ENCODE data around the gene ITPR2. TPM values are rescaled to one million over a fixed set of nuclear protein-coding genes. Genes with fewer than 3 reads are reported as not detected.
"Not testable (repeated sequence)": the region's sequence is repeated elsewhere in the genome, so short reads cannot be mapped to it uniquely, and the experiment has no call there.

The ITPR2 gene
- total RNA-seq, 2 experiments from 2014 or later = 33.5 to 34.6 TPM

DNA sequence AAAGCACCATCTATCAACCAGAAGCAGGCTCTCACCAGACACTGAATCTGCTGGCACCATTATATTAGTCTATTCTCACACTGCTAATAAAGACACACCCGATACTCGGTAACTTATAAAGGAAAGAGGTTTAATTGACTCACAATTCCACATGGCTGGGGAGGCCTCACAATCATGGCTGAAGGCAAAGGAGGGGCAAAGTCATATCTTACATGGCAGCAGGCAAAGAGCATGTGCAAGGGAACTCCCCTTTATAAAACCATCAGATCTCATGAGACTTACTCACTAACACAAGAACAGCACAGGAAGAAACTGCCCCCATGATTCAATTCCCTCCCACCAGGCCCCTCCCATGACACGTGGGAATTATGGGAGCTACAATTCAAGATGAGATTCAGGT, 188.6 kb downstream of the ITPR2 start:
- H3K4me1 Mint-ChIP-seq (ENCODE audit: low read depth); H3K36me3 Mint-ChIP-seq (ENCODE audit: low read depth); H3K27ac Mint-ChIP-seq; DNase-seq; POLR2A ChIA-PET; H3K9me3 Mint-ChIP-seq (ENCODE audit: insufficient read depth); ATAC-seq; H3K27me3 Mint-ChIP-seq (ENCODE audit: low read depth); H3K4me3 Mint-ChIP-seq; CTCF ChIA-PET: not testable (repeated sequence)

DNA sequence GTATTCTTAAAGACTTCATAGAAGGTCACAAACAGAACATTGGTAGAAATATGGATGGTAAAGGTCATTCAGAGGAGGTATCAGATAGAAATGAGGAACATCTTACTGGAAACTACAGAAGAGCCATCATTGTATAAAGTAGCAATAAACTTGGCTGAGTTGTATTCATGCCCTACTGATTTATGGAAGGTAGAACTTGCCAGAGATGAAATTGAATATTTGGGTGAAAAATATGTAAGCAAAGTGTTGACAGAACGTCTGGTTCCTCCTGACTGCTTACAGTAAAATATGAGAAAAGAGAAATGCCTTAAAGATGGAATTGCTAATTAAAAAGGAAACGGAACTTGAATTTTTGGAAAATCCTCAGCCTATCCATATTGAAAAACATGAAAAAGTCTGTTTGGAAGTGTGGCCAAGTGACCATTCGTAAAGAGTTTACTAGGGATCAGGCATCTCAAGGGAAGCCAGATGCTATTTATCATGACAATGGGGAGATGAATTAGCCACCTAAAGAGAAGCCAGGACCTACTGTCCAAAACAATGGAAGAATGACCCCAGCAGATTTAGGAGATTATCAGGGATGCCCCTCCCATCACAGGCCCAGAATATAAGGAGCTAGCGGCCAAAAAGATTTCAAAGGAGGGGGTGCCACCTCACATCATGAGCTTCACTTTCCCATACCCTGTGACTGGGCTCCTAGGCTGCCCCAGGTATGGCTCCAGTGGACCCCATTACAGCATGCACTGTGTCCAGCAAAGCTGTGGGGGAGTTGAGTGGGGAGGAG, 189.3 kb downstream of the ITPR2 start:
- H3K9me3 Mint-ChIP-seq (ENCODE audit: insufficient read depth) = no peaks in the 10 kb centered on the region
- DNase-seq = no peak
- no peak for ATAC-seq
- H3K27me3 Mint-ChIP-seq (ENCODE audit: low read depth) = no peaks in the 10 kb centered on the region
- CTCF ChIA-PET = interaction anchor here (3.6 kb wide), 1 partner anchor 8 kb away, joined by 17 read pairs; no protein-coding TSS in a partner anchor
- POLR2A ChIA-PET = no interaction called here
- H3K4me1 Mint-ChIP-seq (ENCODE audit: low read depth) = no peaks in the 10 kb centered on the region
- H3K4me3 Mint-ChIP-seq = no peak overlapping the region
- H3K27ac Mint-ChIP-seq = no peak overlapping the region
- H3K36me3 Mint-ChIP-seq (ENCODE audit: low read depth) = peaks cover 2% of the 10 kb centered on the region

- DNase-seq (no peak), ATAC-seq (no peak)
- CTCF ChIA-PET = interaction anchor here (3.6 kb wide), 1 partner anchor 10 kb away, joined by 17 read pairs; no protein-coding TSS in a partner anchor
Observed at GRCh38 chr12:26642361-26642760, 190.6 kb downstream of the ITPR2 start.

GRCh38 chr12:26636710-26637328, 196.2 kb downstream of the ITPR2 start:
- ChIA-PET POLR2A (no interaction called here), CTCF (interaction anchor here (1.0 kb wide), 1 partner anchor 23 kb away, joined by 3 read pairs; no protein-coding TSS in a partner anchor)
- no peak overlapping the region for H3K4me3 Mint-ChIP-seq
- no peaks in the 10 kb centered on the region for H3K27me3 Mint-ChIP-seq (ENCODE audit: low read depth)
- H3K36me3 Mint-ChIP-seq (ENCODE audit: low read depth) = peaks cover 2% of the 10 kb centered on the region
- H3K4me1 Mint-ChIP-seq (ENCODE audit: low read depth) = peaks cover 7% of the 10 kb centered on the region
- no peaks in the 10 kb centered on the region for H3K9me3 Mint-ChIP-seq (ENCODE audit: insufficient read depth)
- no peak for DNase-seq
- no peak for ATAC-seq
- no peak overlapping the region for H3K27ac Mint-ChIP-seq

More at GRCh38 chr12:26642361-26642760, 190.6 kb downstream of the ITPR2 start:
- Mint-ChIP-seq H3K27ac (no peak overlapping the region), H3K4me3 (no peak overlapping the region), H3K4me1 (ENCODE audit: low read depth) (no peaks in the 10 kb centered on the region), H3K36me3 (ENCODE audit: low read depth) (peaks cover 2% of the 10 kb centered on the region), H3K9me3 (ENCODE audit: insufficient read depth) (no peaks in the 10 kb centered on the region), H3K27me3 (ENCODE audit: low read depth) (no peaks in the 10 kb centered on the region)
- POLR2A ChIA-PET = no interaction called here

- H3K4me3 Mint-ChIP-seq = no peak overlapping the region
- CTCF ChIA-PET = interaction anchor here (1.3 to 3.4 kb wide), 2 partner anchors 18 to 536 kb away, joined by 3 to 13 read pairs; no protein-coding TSS in a partner anchor
- no peak overlapping the region for H3K27ac Mint-ChIP-seq
- H3K9me3 Mint-ChIP-seq (ENCODE audit: insufficient read depth) = no peaks in the 10 kb centered on the region
- H3K4me1 Mint-ChIP-seq (ENCODE audit: low read depth) = peaks cover 7% of the 10 kb centered on the region
- H3K36me3 Mint-ChIP-seq (ENCODE audit: low read depth) = no peaks in the 10 kb centered on the region
- no peak for DNase-seq
- ATAC-seq = no peak
- POLR2A ChIA-PET = no interaction called here
- no peaks in the 10 kb centered on the region for H3K27me3 Mint-ChIP-seq (ENCODE audit: low read depth)
Observed at GRCh38 chr12:26633591-26634210, 199.3 kb downstream of the ITPR2 start.

DNA sequence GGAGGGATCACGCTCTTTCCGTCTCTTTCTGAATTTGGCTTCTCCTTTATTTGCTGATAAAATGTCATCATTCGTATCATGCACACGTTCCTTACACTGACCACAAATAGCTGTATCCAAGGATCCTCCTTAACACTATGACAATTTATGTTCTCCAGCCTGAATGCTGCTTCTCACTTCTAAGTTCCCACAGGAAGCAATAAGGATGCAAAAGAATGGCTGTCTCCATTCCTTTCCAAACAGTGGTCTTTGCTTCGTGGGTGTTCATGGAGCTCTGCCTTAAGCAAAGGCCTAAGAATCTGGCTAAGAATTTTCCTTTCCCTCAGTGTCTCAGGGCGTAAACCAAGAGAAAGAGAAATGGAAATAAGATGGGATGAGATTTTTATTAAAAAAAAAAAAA, 200.2 kb downstream of the ITPR2 start:
- DNase-seq = no peak
- CTCF ChIA-PET = interaction anchor here (0.9 to 3.4 kb wide), 4 partner anchors 18 to 535 kb away, joined by 3 to 13 read pairs (median 3); no protein-coding TSS in a partner anchor

DNA sequence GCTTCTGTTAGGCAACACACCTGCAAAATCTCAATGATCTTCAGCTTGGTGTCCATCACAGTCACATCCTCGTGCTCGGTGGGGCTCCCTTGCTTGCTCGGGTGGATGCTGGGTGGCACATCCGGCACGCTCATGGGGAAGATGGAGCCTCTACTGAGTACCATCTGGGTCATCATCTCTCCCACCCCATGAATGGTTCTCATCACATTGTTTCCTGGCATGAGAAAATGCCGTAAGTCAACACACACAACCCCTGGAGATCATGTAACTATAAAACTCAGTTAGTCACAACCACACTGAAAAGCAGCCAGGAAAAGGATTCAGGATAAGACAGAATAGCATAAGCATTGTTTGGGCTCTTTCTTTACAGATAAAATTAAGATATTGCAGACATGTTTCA, 201.1 kb downstream of the ITPR2 start:
- no peak overlapping the region for H3K27ac Mint-ChIP-seq
- POLR2A ChIA-PET = no interaction called here

More for the DNA sequence above, 200.2 kb downstream of the ITPR2 start:
- H3K4me1 Mint-ChIP-seq (ENCODE audit: low read depth) = peaks cover 7% of the 10 kb centered on the region
- POLR2A ChIA-PET = no interaction called here
- no peak overlapping the region for H3K4me3 Mint-ChIP-seq
- no peaks in the 10 kb centered on the region for H3K27me3 Mint-ChIP-seq (ENCODE audit: low read depth)
- no peak for ATAC-seq
- H3K36me3 Mint-ChIP-seq (ENCODE audit: low read depth) = no peaks in the 10 kb centered on the region
- H3K27ac Mint-ChIP-seq = no peak overlapping the region
- H3K9me3 Mint-ChIP-seq (ENCODE audit: insufficient read depth) = no peaks in the 10 kb centered on the region

GRCh38 chr12:26630546-26631027, 202.4 kb downstream of the ITPR2 start:
- CTCF ChIA-PET = interaction anchor here (0.7 kb wide), 1 partner anchor 17 kb away, joined by 3 read pairs; no protein-coding TSS in a partner anchor
- Mint-ChIP-seq H3K9me3 (ENCODE audit: insufficient read depth) (no peaks in the 10 kb centered on the region), H3K27me3 (ENCODE audit: low read depth) (no peaks in the 10 kb centered on the region), H3K4me3 (no peak overlapping the region), H3K36me3 (ENCODE audit: low read depth) (peaks cover 16% of the 10 kb centered on the region), H3K4me1 (ENCODE audit: low read depth) (peaks cover 25% of the 10 kb centered on the region), H3K27ac (no peak overlapping the region)
- ATAC-seq (no peak), DNase-seq (no peak)
- POLR2A ChIA-PET = no interaction called here

More for the DNA sequence above, 201.1 kb downstream of the ITPR2 start:
- CTCF ChIA-PET = interaction anchor here (0.9 to 1.5 kb wide), 2 partner anchors 17 to 513 kb away, joined by 3 read pairs; no protein-coding TSS in a partner anchor
- DNase-seq (no peak), ATAC-seq (no peak)
- Mint-ChIP-seq H3K4me1 (ENCODE audit: low read depth) (peaks cover 13% of the 10 kb centered on the region), H3K4me3 (no peak overlapping the region), H3K27me3 (ENCODE audit: low read depth) (no peaks in the 10 kb centered on the region), H3K36me3 (ENCODE audit: low read depth) (peaks cover 6% of the 10 kb centered on the region), H3K9me3 (ENCODE audit: insufficient read depth) (no peaks in the 10 kb centered on the region)

DNA sequence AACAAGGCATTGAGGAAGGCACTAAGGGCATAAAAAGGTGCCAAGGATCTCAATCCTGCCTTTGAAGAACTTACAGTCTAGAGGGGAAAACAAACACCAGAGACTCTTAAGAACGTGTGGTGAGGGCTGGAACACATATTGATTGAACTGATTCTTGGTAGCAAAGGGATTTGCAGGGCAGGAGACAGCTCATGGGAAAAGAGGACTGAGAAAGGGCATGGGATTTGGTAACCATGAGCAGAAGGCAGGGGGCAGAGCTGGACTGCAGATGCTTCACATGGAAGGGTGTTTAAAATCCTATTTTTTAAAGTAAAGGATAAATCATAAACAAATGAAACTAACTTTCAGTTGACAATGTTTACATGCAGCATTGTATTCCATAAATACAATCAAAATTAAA, 203.1 kb downstream of the ITPR2 start:
- Mint-ChIP-seq H3K27me3 (ENCODE audit: low read depth) (no peaks in the 10 kb centered on the region), H3K4me3 (no peak overlapping the region), H3K36me3 (ENCODE audit: low read depth) (peaks cover 18% of the 10 kb centered on the region), H3K27ac (no peak overlapping the region), H3K9me3 (ENCODE audit: insufficient read depth) (no peaks in the 10 kb centered on the region), H3K4me1 (ENCODE audit: low read depth) (peaks cover 25% of the 10 kb centered on the region)
- DNase-seq = no peak
- no peak for ATAC-seq
- CTCF ChIA-PET = no interaction called here
- POLR2A ChIA-PET = no interaction called here

GRCh38 chr12:26628234-26628633, 204.8 kb downstream of the ITPR2 start:
- Mint-ChIP-seq H3K9me3 (ENCODE audit: insufficient read depth) (no peaks in the 10 kb centered on the region), H3K4me1 (ENCODE audit: low read depth) (peaks cover 18% of the 10 kb centered on the region), H3K36me3 (ENCODE audit: low read depth) (peaks cover 20% of the 10 kb centered on the region), H3K4me3 (no peak overlapping the region), H3K27ac (no peak overlapping the region), H3K27me3 (ENCODE audit: low read depth) (no peaks in the 10 kb centered on the region)
- ChIA-PET CTCF (interaction anchor here (2.5 kb wide), 1 partner anchor 24 kb away, joined by 10 read pairs; no protein-coding TSS in a partner anchor), POLR2A (no interaction called here)
- no peak for ATAC-seq
- DNase-seq = no peak

GRCh38 chr12:26627335-26627734, 205.7 kb downstream of the ITPR2 start:
- CTCF ChIA-PET = interaction anchor here (2.5 kb wide), 1 partner anchor 25 kb away, joined by 10 read pairs; no protein-coding TSS in a partner anchor
- Mint-ChIP-seq H3K4me3 (no peak overlapping the region), H3K36me3 (ENCODE audit: low read depth) (peaks cover 20% of the 10 kb centered on the region), H3K4me1 (ENCODE audit: low read depth) (peaks cover 20% of the 10 kb centered on the region), H3K27ac (no peak overlapping the region), H3K9me3 (ENCODE audit: insufficient read depth) (no peaks in the 10 kb centered on the region), H3K27me3 (ENCODE audit: low read depth) (no peaks in the 10 kb centered on the region)
- DNase-seq (no peak), ATAC-seq (no peak)
- POLR2A ChIA-PET = no interaction called here

GRCh38 chr12:26623136-26623535, 209.9 kb downstream of the ITPR2 start:
- no peak overlapping the region for H3K4me3 Mint-ChIP-seq
- peaks cover 25% of the 10 kb centered on the region for H3K4me1 Mint-ChIP-seq (ENCODE audit: low read depth)
- H3K36me3 Mint-ChIP-seq (ENCODE audit: low read depth) = peaks cover 26% of the 10 kb centered on the region
- H3K9me3 Mint-ChIP-seq (ENCODE audit: insufficient read depth) = no peaks in the 10 kb centered on the region
- ATAC-seq = no peak
- H3K27ac Mint-ChIP-seq = no peak overlapping the region
- no peaks in the 10 kb centered on the region for H3K27me3 Mint-ChIP-seq (ENCODE audit: low read depth)
- ChIA-PET POLR2A (no interaction called here), CTCF (no interaction called here)
- DNase-seq = no peak
